ENCODE data around the gene GALNT10.

- TF ChIP-seq CREB5 (CRISPR knock-in tag; IDR thresholded peaks at IDR 0.05; ENCODE audit: low read depth) (no peak), ESRRG (CRISPR knock-in tag; IDR thresholded peaks at IDR 0.05) (no peak), ZNF70 (CRISPR knock-in tag; IDR thresholded peaks at IDR 0.05) (no peak), ZC3H10 (CRISPR knock-in tag; IDR thresholded peaks at IDR 0.05) (no peak), TSHZ2 (CRISPR knock-in tag; IDR thresholded peaks at IDR 0.05) (no peak), GLIS3 (CRISPR knock-in tag; IDR thresholded peaks at IDR 0.05) (no peak), ARNTL (CRISPR knock-in tag; IDR thresholded peaks at IDR 0.05; ENCODE audit: borderline replicate concordance, low read depth) (no peak)
- TF ChIP-seq, protein P1, sequence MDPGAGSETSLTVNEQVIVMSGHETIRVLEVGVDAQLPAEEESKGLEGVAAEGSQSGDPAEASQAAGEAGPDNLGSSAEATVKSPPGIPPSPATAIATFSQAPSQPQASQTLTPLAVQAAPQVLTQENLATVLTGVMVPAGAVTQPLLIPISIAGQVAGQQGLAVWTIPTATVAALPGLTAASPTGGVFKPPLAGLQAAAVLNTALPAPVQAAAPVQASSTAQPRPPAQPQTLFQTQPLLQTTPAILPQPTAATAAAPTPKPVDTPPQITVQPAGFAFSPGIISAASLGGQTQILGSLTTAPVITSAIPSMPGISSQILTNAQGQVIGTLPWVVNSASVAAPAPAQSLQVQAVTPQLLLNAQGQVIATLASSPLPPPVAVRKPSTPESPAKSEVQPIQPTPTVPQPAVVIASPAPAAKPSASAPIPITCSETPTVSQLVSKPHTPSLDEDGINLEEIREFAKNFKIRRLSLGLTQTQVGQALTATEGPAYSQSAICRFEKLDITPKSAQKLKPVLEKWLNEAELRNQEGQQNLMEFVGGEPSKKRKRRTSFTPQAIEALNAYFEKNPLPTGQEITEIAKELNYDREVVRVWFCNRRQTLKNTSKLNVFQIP (CRISPR knock-in tag; IDR thresholded peaks at IDR 0.05; ENCODE audit: borderline replicate concordance, low read depth) = no peak
Measured at GRCh38 chr5:154145268-154145667, 45.3 kb upstream of the GALNT10 start.
